GM04504 (cell line): ENCODE results near the gene SSTR5.
"Not testable (repeated sequence)": the region's sequence is repeated elsewhere in the genome, so short reads cannot be mapped to it uniquely, and the experiment has no call there.

Source experiments
- DNase-seq: peaks from one replicate; pipeline ENCODE4 v3.0.0-alpha.2; 2012; ENCODE audit warnings: low read depth

The SSTR5 gene

DNA sequence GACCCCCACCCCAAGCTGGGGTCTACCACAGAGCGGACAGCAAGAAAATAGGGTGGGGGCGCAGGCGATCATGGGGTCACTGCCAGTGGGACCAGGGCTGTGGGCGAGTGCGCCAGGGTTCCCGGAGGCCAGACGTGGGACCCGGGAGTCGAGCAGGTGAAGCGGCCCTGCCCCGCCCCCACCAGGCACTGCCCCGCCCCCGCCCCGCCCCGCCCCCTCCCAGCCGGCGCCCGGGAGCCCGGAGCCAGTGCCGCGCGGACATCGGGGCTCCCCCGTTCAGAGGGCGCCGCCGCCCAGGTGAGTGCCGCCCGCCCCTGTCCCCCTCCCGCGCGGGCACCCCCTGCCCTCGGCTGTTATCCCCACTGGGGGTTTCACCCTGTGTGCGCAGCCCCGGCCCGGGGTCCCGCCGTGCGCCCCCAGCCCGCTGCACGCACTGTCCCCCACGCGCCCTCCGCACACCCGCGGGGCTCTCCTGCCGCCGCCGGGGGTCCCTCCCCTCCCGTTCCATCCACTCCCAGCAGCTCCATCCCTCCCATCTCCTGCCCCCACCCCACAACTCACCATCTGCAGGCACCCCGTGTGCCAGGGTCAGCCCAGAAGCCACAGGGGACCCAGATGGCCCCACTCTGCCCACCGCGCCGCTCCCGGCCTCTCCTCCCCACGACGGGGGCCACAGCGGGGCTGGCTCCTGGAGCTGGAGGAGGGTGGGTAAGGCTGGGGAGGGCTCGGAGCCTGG is at the start of gene SSTR5:
TSS of gene SSTR5 (plus strand) at position 222 of the 736 bp plus-strand sequence. CDS start 6,122 bp downstream, outside the sequence.
- DNase-seq, result no peak

DNA sequence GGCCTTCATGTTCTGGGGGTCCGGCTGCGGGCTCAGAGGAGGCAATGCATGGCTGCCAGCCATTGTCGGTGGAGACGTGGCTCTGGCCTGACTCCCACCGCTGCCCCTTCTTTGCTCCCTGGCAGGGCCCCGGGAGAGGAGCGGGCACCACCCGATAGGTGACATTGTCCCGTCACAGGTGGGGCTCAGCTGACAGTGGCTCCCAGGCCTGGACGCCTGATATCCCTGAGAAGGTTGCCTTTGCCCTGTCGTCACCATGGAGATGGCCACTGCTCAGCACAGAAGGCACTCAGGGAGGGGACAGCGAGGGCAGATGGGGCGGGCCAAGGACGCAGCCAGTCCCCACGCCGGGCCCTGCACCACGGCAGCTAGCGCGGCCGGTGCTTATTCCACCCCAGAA is 48.4 kb upstream of the SSTR5 start:
- DNase-seq, result no peak

DNA sequence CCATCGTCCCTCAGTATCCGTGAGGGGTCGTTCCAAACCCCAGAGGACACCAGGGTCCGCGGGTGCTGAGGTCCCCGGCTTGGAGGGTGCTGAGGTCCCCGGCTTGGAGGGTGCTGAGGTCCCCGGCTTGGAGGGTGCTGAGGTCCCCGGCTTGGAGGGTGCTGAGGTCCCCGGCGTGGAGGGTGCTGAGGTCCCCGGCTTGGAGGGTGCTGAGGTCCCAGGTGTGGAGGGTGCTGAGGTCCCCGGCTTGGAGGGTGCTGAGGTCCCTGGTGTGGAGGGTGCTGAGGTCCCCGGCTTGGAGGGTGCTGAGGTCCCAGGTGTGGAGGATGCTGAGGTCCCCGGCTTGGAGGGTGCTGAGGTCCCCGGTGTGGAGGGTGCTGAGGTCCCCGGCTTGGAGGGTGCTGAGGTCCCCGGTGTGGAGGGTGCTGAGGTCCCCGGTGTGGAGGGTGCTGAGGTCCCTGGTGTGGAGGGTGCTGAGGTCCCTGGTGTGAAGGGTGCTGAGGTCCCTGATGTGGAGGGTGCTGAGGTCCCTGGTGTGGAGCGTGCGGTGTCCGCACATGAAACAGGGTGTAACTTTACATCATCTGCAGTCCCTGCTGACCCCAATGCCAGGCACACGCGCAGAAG is 47.3 kb upstream of the SSTR5 start:
- DNase-seq, result not testable (repeated sequence)

DNA sequence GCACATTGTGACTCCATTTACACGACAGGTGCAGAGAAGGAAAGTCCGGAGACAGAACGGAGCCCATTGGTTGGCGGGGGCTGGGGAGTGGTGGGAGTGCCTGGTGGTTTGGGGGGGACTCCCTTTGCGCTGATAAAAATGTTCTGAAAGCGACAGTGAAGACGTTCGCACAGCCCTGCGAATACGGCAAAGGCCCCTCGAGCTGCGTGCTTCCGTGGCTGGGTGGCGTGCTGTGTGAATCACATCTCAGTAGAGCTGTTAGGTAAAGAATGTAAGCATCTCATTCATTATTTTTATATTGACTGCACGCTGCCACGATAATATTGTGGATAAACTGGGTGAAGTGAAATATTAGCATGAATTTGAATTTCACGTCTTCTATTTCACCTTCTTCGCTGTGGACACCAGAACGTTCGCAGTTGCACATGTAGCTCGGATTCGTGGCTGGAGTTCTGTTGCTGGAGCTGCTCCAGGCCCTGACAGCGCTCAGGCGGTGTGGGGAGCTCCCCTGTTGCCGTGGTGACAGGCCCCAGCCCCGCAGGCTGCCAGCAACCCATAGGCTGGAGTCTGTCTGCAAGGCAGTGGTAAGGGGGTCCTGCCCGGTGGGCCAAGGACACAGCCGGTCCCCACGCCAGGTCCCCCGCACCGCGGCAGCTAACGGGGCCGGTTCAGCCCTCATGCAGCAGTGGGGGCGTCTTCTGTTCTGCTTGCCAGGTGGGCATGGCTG is 46.3 kb upstream of the SSTR5 start:
- no peak for DNase-seq

DNA sequence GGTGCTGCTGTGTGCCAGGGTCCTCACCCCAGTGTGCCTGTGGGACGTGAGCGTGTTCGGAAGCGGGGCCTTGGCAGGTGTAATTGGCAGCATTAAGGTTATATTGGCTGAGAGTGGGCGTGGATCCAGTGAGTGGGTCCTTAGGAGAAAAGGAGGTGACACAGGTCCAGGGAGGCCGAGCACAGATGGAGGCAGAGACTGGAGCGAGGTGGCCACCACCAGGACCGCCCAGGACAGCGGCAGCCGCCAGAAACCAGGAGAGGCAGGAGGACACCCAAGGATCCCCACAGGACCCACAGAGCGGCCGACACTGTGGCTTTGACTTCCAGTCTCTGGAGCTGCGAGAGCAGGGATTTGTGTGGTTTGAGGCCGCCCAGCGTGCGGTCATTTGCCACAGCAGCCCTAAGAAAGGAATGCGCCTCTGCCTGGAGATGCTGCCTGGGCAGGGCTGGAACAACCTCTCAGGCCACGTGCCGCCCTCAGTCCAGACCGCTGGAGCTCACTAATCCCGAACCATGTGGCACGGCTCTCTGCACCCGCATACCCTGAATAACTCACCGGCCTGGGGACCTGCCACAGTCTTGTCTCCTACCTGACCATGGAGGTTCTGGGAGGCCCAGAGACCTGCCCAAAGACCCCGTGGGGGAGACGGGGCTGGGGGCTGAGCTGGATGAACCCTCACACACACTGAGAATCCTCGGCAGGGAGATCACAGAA is 45.6 kb upstream of the SSTR5 start:
- no peak for DNase-seq

DNA sequence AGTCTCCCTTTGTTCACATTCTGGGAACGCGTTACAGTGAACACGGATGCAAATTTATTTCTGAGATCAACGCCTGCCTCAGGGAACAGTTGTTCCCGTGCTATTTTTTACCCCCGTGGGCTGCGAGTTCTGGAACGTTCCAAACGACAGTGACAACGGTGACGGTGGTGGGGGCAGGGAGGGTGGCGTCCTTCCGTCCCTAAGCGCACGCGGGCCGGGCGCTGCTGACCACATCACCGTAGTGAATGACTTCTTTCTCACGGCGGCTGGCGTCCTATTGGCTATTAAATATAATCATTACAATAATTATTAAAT is 45.1 kb upstream of the SSTR5 start:
- DNase-seq, result no peak

DNA sequence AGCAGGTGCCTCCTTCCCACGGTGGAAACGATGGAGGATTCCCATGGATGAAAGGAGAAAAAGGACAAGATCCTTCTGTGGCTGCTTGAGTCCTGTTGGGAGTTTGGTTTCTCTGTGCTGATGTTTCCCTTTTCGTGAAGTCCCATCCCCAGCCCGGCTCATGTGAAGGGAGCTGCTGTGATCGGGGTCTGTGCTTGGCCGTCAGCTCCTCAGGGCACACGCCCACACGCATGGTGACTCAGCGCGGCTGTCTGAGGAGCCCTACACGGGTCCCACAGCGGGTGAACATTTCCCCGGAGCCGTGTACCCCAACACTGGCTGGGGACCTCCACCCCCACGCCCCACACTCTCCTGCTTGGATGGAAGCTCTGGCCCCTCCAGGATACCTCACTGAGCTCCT is 44.5 kb upstream of the SSTR5 start:
- DNase-seq, result no peak

DNA sequence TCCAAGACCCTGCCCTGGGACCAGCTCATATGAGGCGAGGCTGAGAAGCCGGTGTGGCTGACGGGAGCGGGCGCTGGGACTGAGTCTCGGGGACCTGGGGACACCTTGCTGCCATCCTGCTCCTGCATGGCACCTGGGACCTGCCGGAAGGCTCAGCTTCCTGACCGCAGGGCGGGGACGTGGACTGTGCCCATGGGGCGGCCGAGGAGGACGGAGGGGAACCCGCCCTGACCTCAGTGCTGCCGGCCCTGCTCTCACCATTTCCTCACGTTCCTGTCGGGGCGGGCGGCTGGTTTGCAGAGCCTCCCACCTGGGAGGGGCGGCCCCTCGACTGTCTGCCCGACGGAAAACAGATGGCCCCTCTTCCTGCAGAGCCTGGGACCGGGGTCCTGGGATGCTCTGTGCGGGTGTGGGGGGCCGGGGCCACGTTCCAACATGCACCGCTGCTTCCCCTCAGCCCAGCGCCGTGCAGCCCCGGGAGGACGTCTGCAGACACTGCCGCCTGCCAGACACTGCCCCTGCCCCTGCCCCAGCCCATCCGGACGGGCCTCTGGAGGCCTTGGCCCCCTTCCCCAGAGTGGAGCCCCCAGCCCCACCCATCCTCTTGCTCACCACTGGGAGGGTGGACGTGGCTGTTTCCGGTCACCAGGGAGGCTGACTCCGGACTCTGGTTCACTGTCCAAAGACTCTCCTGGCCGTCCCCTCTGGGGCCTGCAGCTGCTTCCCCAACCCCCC is 43.9 kb upstream of the SSTR5 start:
- no peak for DNase-seq

DNA sequence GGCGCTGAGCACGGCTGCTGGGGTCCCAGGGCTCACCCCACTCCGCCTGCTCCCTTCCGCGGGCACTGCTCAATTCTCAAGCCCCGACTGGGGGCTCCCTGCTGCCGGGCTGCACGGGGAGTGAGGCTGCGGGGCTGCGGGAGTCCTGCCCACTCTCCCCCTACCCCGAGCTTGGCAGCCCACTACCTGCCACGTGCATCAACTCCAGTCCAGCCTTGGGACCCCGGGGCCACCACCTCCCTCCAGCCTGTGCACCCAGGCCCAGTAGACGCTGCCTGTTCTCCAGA is 43.3 kb upstream of the SSTR5 start:
- no peak for DNase-seq

DNA sequence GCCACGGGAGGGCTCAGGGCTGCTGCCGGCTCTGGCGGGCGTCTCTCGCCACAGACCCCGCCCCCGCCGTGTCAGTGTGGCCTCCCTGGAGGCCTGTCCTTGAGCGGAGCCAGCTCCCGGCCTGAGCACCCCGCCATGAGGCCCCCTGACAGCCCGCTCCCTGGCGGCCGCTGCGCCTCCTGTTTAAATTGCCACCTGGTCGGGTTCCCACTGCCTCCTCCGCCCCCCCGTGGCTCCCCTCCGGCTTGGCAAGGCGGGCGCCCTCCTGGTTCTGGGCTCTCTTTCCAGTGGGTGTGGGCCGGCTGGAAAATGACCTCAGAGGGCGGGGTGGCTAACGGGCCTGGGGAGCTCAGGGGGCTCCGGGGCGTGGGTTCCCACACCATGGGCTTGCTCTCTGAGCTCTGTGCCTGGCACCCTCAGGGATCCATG is 42.1 kb upstream of the SSTR5 start:
- DNase-seq, result no peak

DNA sequence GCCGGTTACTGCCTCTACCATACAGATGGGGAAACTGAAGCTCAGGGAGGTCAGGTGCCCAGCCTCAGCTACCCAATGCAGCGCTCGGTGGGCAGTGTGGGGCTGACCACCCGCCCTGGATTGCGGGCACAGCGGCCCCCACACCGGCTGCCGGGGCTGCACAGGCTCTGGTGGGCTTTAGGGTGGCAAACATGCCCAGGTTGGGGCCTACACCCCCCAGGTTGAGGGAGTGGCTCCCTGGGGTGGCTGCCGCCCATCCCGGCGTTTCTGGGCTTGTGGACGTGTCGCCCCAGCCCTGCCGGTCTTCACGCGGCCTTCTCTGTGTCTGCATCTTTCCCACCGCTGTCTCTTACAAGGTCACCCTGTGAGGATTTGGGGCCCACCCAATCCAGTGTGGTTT is 40.9 kb upstream of the SSTR5 start:
- no peak for DNase-seq

DNA sequence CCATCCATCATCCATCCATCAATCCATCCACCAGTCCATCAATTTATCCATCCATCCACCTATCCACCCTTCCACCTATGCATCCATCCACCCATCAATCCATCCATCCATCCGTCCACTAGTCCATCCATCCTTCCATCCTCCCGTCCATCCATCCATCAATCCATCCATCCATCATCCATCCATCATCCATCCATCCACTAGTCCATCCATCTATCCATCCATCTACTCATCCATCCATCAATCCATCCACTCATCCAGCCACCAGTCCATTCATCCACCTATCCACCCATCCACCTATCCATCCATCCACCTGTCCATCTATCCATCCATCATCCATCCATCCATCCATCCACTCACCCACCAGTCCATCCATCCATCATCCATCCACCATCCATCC is 39.9 kb upstream of the SSTR5 start:
- no peak for DNase-seq

DNA sequence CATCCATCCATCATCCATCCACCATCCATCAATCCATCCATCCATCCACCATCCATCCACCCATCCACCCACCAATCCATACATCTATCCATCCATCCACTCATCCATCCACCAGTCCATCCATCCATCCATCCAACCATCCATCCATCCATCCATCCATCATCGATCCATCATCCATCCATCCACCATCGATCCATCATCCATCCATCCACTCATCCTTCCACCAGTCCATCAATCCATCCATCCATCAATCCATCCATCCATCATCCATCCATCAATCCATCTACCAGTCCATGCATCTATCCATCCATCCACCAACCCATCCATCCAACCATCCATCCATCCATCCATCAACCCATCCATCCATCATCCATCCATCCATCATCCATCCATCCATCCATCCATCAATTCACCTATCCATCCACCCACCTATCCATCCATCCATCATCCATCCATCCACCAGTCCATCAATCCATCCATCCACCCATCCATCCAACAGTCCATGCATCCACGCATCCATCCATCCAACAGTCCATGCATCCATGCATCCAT is 39.3 kb upstream of the SSTR5 start:
- DNase-seq, result no peak

DNA sequence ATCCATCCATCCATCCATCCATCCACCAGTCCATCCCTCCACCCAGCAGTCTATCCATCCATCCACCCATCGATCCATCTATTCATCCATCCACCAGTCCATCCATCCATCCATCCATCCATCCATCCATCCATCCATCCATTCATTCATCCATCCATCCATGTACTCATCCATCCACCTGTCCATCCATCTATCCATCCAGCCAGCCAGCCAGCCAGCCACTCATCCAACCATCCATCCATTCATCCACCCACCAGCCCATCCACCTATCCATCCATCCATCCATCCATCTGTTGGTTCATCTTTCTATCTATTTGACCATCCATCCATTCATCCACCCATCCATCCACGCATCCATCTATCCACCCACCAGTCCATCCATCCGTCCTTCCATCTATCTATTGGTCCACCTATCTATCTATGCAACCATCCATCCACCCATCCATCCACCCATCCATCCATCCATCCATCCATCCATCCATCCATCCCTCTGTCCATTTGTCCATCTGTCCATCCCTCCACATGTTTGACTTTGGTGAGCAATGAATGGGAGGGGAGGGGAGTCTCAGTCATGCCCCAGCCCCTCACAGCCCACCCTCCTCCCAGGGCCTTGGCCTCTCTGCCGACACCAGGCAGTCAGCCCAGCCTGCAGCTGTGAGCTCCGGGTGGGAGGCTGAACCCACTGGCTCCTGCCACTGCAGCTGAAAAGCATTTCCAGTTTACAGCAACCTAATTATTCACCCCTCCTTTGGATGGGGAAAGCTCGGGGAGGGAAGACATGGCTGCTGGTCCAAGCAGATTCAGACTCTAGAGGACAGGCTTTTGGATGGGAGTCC is 38.1 kb upstream of the SSTR5 start:
- no peak for DNase-seq

DNA sequence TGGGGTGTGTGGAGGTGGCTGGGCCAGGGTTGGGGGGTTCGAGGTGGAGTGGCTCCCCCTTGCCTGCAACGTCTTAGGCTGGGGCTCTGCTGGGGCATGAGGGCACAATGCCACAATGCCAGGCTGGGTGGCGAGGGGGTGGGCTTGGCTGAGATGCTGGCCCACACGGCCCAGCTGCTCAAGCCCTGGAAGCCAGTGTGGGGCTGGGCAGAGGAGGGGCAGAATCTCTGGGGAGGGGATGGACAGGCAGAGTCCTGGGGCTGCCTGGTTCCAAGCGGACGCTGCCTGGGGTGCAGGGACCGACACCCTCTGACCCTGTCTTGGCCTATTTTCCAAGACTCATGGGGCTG is 37.5 kb upstream of the SSTR5 start:
- no peak for DNase-seq

DNA sequence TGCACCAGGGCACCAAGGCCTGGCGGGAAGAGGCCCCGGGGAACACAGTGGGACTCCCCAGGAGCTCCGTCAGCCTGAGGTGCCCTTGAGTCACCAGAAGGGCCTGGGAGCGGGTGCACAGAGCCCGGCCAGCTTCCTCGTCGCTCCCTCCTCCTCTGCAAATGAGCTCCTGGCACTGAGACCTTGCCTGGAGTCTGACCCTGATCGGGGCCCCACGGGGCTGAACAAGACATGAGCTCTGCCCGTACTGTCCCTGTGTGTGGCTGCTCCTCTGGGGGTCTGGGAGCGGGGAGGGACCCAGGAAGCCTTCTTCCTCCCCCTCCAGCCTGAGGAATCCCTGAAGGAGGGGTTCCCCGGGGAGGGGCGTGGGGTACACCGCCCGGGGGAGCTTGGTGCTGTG is 36.4 kb upstream of the SSTR5 start:
- no peak for DNase-seq

DNA sequence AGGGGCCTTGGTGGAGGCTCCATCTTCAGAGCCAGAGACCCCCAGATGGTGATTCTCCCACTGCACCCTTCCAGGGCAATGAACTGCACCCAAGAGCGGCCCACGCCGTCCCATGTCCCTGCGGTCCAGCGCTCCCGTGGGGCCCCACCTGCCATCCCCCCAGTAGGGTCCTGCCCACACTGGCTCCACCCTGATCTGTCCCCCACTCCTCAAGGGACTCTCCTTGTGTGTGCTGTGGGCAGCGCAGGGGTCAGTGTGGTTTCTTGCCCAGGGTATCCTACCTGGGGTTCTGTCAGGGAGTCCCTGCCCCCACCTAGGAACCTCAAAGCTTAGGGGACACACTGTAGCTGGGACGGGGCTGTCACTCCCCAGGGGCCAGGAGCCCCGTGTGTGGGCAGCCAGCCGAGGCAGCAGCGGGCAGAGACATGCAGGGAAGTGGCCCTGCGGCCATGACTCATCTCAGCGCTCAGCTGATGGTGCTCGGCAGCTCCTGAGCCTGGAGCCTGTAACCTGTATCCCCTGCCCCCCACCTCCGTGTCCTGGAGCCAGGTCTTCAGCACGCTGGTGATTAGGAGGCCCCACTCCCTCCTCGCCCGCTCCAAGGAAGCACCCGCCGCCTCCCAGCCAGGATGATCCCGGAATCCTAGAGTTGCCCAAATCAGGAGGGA is 35.7 kb upstream of the SSTR5 start:
- no peak for DNase-seq

DNA sequence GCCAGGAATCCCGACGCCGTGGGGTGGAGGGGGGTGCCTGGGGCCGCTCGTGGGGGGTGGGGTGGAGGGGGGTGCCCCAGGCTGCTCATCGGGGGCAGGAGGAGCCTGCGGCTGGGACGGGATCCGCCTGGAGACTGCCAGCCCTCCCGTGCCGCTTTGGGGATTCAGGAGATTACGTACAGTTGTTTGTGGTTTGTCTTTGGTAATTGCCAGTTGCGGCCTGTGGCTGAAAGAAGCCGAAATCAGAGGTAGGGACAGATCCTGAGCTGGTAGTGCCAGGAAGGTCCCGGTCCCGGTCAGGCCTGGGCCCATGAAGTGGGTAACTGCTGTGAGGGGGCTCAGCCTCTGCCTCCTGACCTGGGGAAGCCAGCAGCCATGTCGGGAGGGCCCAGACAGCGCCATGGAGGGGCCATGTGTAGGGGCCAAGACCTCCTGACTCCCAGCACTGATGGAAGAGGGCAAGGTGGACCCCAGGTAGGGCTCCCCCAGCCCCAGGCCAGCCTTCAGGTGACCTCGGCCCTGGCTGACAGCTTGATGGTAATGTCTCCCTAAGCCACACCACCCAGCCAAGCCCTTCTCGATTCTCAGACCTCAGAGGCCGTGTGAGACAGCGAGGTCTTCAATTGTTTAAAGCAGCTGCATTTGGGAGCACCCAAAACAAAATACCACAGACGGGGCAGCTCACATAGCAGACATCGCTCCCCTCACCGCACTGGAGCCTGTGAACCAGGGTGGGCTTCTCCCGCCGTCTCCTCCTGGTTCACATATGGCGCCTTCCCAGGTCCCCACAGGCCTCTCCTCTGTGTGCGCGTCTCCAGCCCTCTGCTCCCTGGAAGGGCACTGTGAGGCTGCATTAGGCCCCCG is 34.9 kb upstream of the SSTR5 start:
- DNase-seq, result no peak

DNA sequence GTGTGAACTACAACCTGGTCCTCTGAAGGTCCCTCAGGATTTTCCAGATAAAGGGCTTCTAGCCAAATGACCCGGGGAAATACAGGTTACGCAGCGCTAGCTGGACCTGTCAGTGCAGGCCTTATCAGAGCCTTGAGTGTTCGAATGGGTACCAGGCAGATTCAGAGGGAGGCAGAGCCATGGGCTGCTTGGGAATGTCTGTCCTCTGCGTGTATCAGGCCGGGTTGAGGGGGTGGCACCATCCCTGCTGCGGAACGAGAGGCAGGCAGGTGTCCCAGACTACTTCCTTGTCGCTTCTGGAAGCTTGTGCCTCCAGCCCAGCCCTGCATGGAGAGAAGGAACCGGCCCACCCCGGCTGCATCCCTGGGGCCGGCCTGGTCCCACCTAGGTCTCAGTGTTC is 33.6 kb upstream of the SSTR5 start:
- no peak for DNase-seq

DNA sequence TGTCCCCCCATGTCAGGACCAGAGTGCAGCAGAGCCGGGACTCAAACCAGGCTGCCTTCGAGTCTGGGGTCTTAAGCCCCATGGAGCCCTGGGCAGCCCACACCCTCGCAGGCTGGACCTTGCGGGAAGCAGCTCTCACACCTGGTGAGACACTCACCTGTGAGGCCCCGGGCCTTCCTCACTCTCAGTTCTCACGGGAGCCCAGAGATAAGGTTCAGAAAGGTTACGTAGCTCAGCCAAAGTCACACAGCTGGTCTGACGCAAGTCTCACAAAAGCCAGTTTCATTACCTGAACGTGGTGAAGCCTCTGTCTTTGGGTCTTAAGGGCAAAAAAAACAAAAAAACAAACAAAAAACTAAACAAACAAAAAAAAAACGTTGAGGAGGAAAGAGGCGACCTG is 32.8 kb upstream of the SSTR5 start:
- no peak for DNase-seq
